H1 (cell line): Measurements from ENCODE around the gene RAB8B. TPM values are rescaled to one million over a fixed set of nuclear protein-coding genes. Genes with fewer than 3 reads are reported as not detected.

ENCODE experiments used
- CTCF ChIA-PET: fragments of 300-600 bp; sonication (Branson Sonifier 250); formaldehyde crosslinking; loops from one replicate; lab custom pipeline; 2021; ENCODE audit not compliant: partially characterized antibody; lab: Charles Lee
- POLR2A ChIA-PET: fragments of 300-600 bp; sonication (Branson Sonifier 250); formaldehyde crosslinking; loops from one replicate; lab custom pipeline; 2021; ENCODE audit warnings: inconsistent platforms; ENCODE audit not compliant: partially characterized antibody; lab: Charles Lee
- DNase-seq, 2 experiments: peaks; one replicate each; pipeline versions ENCODE4 v3.0.0 to v3.0.0-alpha.2; 2010 to 2022; ENCODE audit warnings: low spot score in 2 of 2, low read depth in 1 of 2, mixed read lengths in 1 of 2
- FAIRE-seq: peaks from 2 replicates; lab custom pipeline; 2011; peaks lifted over from hg19 to GRCh38; lab: Jason Lieb, UNC
- H2AFZ ChIP-seq: 2 replicates; pipeline ENCODE4 v1.8.1; 2012; ENCODE audit warnings: low read length, inconsistent platforms
- H2AK5ac ChIP-seq: 2 replicates; pipeline ENCODE4 v1.6.1; 2013; ENCODE audit warnings: low read depth, low read length
- H2BK120ac ChIP-seq: replicated peaks from 2 replicates; pipeline ENCODE3; 2013; ENCODE audit warnings: low read depth, low read length, inconsistent platforms
- H2BK12ac ChIP-seq: 2 replicates; pipeline ENCODE4 v1.6.1; 2013; ENCODE audit warnings: low read depth, low read length
- H2BK15ac ChIP-seq: 2 replicates; pipeline ENCODE4 v1.6.1; 2013; ENCODE audit warnings: low read length
- H2BK20ac ChIP-seq: 2 replicates; pipeline ENCODE4 v1.6.1; 2013; ENCODE audit warnings: low read length
- H2BK5ac ChIP-seq: 2 replicates; pipeline ENCODE4 v1.6.1; 2013; ENCODE audit warnings: low read depth, low read length
- H3K14ac ChIP-seq: 2 replicates; pipeline ENCODE4 v1.6.1; 2013; ENCODE audit warnings: inconsistent platforms; ENCODE audit not compliant: insufficient read length
- H3K18ac ChIP-seq: 2 replicates; pipeline ENCODE4 v1.6.1; 2013; ENCODE audit warnings: low read length; ENCODE audit errors: extremely low read depth
- H3K23ac ChIP-seq: 2 replicates; pipeline ENCODE4 v1.6.1; 2013; ENCODE audit warnings: inconsistent platforms; ENCODE audit not compliant: insufficient read length
- H3K23me2 ChIP-seq: 2 replicates; pipeline ENCODE4 v1.6.1; 2013; ENCODE audit warnings: low read depth, low read length
- H3K27ac ChIP-seq: 2 replicates; pipeline ENCODE4 v1.6.1; 2011; ENCODE audit warnings: low read depth, low read length, inconsistent platforms
- H3K27me3 ChIP-seq, 4 experiments: replicated peaks in 1 of 4; 1 replicate in 1 of 4; 2 replicates in 3 of 4; pipeline versions ENCODE4 v1.6.1 to v1.8.1; 2011 to 2013; ENCODE audit warnings: low read length in 3 of 4, mild to moderate bottlenecking in 3 of 4, inconsistent platforms in 2 of 4, mixed read lengths in 2 of 4, moderate library complexity in 1 of 4; ENCODE audit not compliant: control insufficient read depth in 3 of 4, insufficient read depth in 3 of 4; ENCODE audit errors: extremely low read depth in 1 of 4
- H3K36me3 ChIP-seq, 4 experiments: 2 replicates each; pipeline versions ENCODE4 v1.6.1 to v1.8.1; 2011 to 2013; ENCODE audit warnings: mild to moderate bottlenecking in 4 of 4, low read length in 3 of 4, moderate library complexity in 2 of 4, control low read depth in 1 of 4, inconsistent platforms in 1 of 4; ENCODE audit not compliant: insufficient read depth in 4 of 4, control insufficient read depth in 2 of 4
- H3K4ac ChIP-seq: replicated peaks from 2 replicates; pipeline ENCODE3; 2013; ENCODE audit warnings: low read length, low read depth, mixed read lengths, inconsistent platforms; ENCODE audit not compliant: insufficient read length
- H3K4me1 ChIP-seq, 4 experiments: replicated peaks in 1 of 4; 1 replicate in 1 of 4; 2 replicates in 3 of 4; pipeline versions ENCODE4 v1.6.1 to v1.8.1; 2011 to 2013; ENCODE audit warnings: low read length in 3 of 4, inconsistent platforms in 2 of 4, mixed read lengths in 1 of 4; ENCODE audit not compliant: insufficient read depth in 4 of 4, control insufficient read depth in 3 of 4
- H3K4me2 ChIP-seq, 2 experiments: 2 replicates each; pipeline versions ENCODE4 v1.6.1 to v1.8.1; 2011 to 2013; ENCODE audit warnings: low read depth in 2 of 2, low read length in 2 of 2, control low read depth in 1 of 2, inconsistent platforms in 1 of 2, mild to moderate bottlenecking in 1 of 2; ENCODE audit not compliant: insufficient read depth in 1 of 2
- H3K4me3 ChIP-seq, 4 experiments: fragments of 200-600, 300-600 bp in 1 of 4; sonication (generic), shearing (Covaris generic), sonication (Bioruptor Twin) in 1 of 4; 2 replicates each; pipeline versions ENCODE4 v1.5.1 to v1.8.1; 2011 to 2016; ENCODE audit warnings: low read length in 4 of 4, low read depth in 3 of 4, control low read depth in 2 of 4, inconsistent platforms in 2 of 4, mild to moderate bottlenecking in 2 of 4, mixed read lengths in 1 of 4, moderate library complexity in 1 of 4; ENCODE audit not compliant: insufficient read depth in 2 of 4; ENCODE audit errors: extremely low read depth in 1 of 4
- H3K56ac ChIP-seq: replicated peaks from 2 replicates; pipeline ENCODE3; 2013; ENCODE audit warnings: low read depth, mild to moderate bottlenecking, mixed read lengths, low read length, inconsistent platforms; ENCODE audit not compliant: insufficient read length
- H3K79me1 ChIP-seq: 2 replicates; pipeline ENCODE4 v1.6.1; 2013; ENCODE audit warnings: low read depth, low read length, control low read depth
- H3K79me2 ChIP-seq, 2 experiments: 2 replicates each; pipeline versions ENCODE4 v1.6.1 to v1.8.1; 2012 to 2013; ENCODE audit warnings: low read length in 2 of 2, mild to moderate bottlenecking in 2 of 2, inconsistent platforms in 1 of 2; ENCODE audit not compliant: insufficient read depth in 2 of 2, control insufficient read depth in 1 of 2
- H3K9ac ChIP-seq, 4 experiments: replicated peaks in 1 of 4; 1 replicate in 1 of 4; 2 replicates in 3 of 4; pipeline versions ENCODE4 v1.6.1 to v1.8.1; 2011 to 2013; ENCODE audit warnings: low read depth in 3 of 4, low read length in 3 of 4, control low read depth in 2 of 4, mild to moderate bottlenecking in 2 of 4, moderate library complexity in 2 of 4, inconsistent platforms in 1 of 4; ENCODE audit errors: extremely low read depth in 1 of 4
- H3K9me3 ChIP-seq, 2 experiments: 2 replicates each; pipeline versions ENCODE4 v1.6.1 to v1.8.1; 2012 to 2013; ENCODE audit warnings: mild to moderate bottlenecking in 2 of 2, moderate library complexity in 2 of 2, control low read depth in 1 of 2, inconsistent platforms in 1 of 2, low read depth in 1 of 2, low read length in 1 of 2, mixed read lengths in 1 of 2; ENCODE audit not compliant: insufficient read depth in 2 of 2
- H4K20me1 ChIP-seq, 2 experiments: replicated peaks in 1 of 2; 2 replicates each; pipeline versions ENCODE3 to v1.8.1; 2011 to 2013; ENCODE audit warnings: inconsistent platforms in 2 of 2, low read length in 2 of 2, mild to moderate bottlenecking in 1 of 2; ENCODE audit not compliant: insufficient read depth in 2 of 2, control insufficient read depth in 1 of 2
- H4K5ac ChIP-seq: 2 replicates; pipeline ENCODE4 v1.6.1; 2013; ENCODE audit warnings: low read length, low read depth, mixed read lengths, inconsistent platforms; ENCODE audit not compliant: insufficient read length
- H4K8ac ChIP-seq: 2 replicates; pipeline ENCODE4 v1.8.0; 2013; ENCODE audit warnings: mild to moderate bottlenecking, moderate library complexity, low read length, inconsistent platforms; ENCODE audit not compliant: insufficient read depth; ENCODE audit errors: extremely low read depth
- H4K91ac ChIP-seq: replicated peaks from 2 replicates; pipeline ENCODE3; 2013; ENCODE audit warnings: low read length, mixed read lengths, inconsistent platforms; ENCODE audit not compliant: insufficient read length
- BCL11A ChIP-seq, 2 experiments: IDR thresholded peaks; one replicate each; pipeline ENCODE4 v1.6.1; 2011; ENCODE audit warnings: low read depth in 2 of 2, low read length in 2 of 2, mild to moderate bottlenecking in 2 of 2
- CBX8 ChIP-seq: fragments of 300-800, 300-1000 bp; sonication (generic); IDR thresholded peaks from 2 replicates; pipeline ENCODE4 v1.7.1; 2016; ENCODE audit warnings: low read depth, low read length, borderline replicate concordance
- GABPA ChIP-seq: IDR thresholded peaks from 2 replicates; pipeline ENCODE4 v1.6.1; 2011; ENCODE audit warnings: mild to moderate bottlenecking, low read length, moderate library complexity, borderline replicate concordance; ENCODE audit not compliant: insufficient read depth
- JUN ChIP-seq: IDR thresholded peaks from 2 replicates; pipeline ENCODE4 v1.6.1; 2011; ENCODE audit warnings: low read depth, mild to moderate bottlenecking, improper control_type of control experiment, low read length
- RAD21 ChIP-seq, 2 experiments: IDR thresholded peaks in 1 of 2; conservative IDR thresholded peaks in 1 of 2; 2 replicates each; pipeline ENCODE4 v1.6.1; 2011; ENCODE audit warnings: low read depth in 2 of 2, low read length in 2 of 2, improper control_type of control experiment in 1 of 2, inconsistent platforms in 1 of 2, mild to moderate bottlenecking in 1 of 2, moderate library complexity in 1 of 2
- SIN3A ChIP-seq, 2 experiments: IDR thresholded peaks in 1 of 2; conservative IDR thresholded peaks in 1 of 2; 2 replicates each; pipeline ENCODE4 v1.6.1; 2011 to 2012; ENCODE audit warnings: low read length in 2 of 2, improper control_type of control experiment in 1 of 2, low read depth in 1 of 2, mild to moderate bottlenecking in 1 of 2
- SP1 ChIP-seq: IDR thresholded peaks from 2 replicates; pipeline ENCODE4 v1.6.1; 2011; ENCODE audit warnings: low read depth, low read length
- TAF1 ChIP-seq: IDR thresholded peaks from 2 replicates; pipeline ENCODE4 v1.6.1; 2011; ENCODE audit warnings: mild to moderate bottlenecking, low read depth, low read length
- TAF7 ChIP-seq: optimal IDR thresholded peaks from 2 replicates; pipeline ENCODE3; 2011; ENCODE audit warnings: low read depth, mild to moderate bottlenecking, inconsistent platforms, low read length, moderate library complexity, borderline replicate concordance
- WGBS, 2 experiments: shearing (Covaris generic) in 1 of 2; methylation state at CpG; one replicate each; pipeline versions ENCODE4 v1.1.6 to v1.1.7; 2013 to 2015; ENCODE audit warnings: low lambda C conversion rate in 2 of 2, mixed read lengths in 2 of 2, inconsistent platforms in 1 of 2, low coverage in 1 of 2, missing lambda C conversion rate in 1 of 2; ENCODE audit not compliant: insufficient replicate concordance in 2 of 2, insufficient coverage in 1 of 2, insufficient read length in 1 of 2; ENCODE audit errors: extremely low coverage in 1 of 2, missing lambda C conversion rate in 1 of 2; 5-methylcytosine and 5-hydroxymethylcytosine counted together
- polyA plus RNA-seq, 7 experiments: library from polyadenylated mRNA; depleted of rRNA in 3 of 7; stranded (reverse) in 5 of 7; unstranded in 2 of 7; fragments of >200 nt in 5 of 7; fragments of 200-250 nt in 2 of 7; gene quantifications; 1 replicate in 5 of 7; 2 replicates in 1 of 7; 4 replicates in 1 of 7; pipeline versions ENCODE4 v1.2.1 to v1.2.3, GENCODE V29; 2011 to 2013; ENCODE audit warnings: missing spikeins in 2 of 7, mixed read lengths in 2 of 7
- total RNA-seq: library from RNA; stranded (reverse); fragmentation: NEBNext Ultra II Directional; extraction: Animal tissue kit (Norgen Biotek cat#: 25700); gene quantifications from 2 replicates; pipeline ENCODE4 v1.2.1, GENCODE V29; 2021

The RAB8B gene
- total and polyA plus RNA-seq, 2 of the 8 experiments (the other 6 are each of a cell fraction or from before 2014, with no cell fraction given): 9.5 to 47.8 TPM

DNA sequence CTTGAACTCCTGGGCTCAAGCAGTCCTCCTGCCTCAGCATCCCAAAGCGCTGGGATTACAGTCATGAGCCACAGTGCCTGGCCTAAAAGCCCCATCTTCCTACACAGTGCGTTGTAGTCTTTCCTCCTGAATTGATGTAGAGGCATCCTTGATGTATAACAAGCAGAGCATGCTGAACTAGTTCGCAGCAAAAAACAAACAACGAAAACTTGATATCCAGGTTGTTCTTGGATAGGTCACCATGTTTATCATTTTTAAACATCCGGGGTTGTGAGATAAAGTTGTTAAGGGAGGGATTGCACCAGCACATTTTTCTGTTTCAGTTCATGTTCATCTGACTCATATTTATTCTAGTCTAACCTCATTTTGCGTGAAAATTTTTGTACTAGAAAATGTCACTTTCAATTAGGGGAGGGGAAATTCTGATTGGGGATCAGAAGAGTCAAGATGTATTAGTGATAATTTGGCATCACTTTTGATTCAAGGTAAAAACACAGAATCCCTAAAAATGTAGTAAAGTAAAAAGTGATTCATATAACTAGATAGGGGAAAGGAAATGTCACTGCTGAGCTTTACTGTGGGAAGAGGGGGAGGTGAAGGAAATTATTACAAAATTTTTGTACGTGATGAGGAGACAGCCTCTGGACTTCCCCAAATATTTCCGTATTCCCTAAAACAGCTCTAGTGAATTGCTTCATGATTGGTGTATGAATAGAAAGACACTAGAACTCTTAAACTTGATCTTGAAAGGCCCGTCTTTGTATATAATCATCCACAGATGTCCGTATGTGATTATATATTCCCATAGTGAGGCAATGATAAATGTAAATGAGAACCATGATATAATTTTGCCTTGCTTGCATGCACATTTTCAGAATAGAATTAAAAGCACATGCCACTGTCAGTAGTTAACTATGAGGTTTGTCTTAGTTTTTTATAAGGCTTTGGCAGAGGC lies 22.9 kb downstream of the RAB8B start:
- WGBS, 2 experiments: 93% methylated on average over 10 of the region's 10 CpGs; no CpG with 5 or more reads in 1 of the 2 experiments
- Histone ChIP-seq H3K14ac (no peak overlapping the region), H2BK12ac (no peak overlapping the region), H3K4me2 (no peak overlapping the region), H2BK5ac (no peak overlapping the region), H3K4ac (no peak overlapping the region), H3K4me1 (peaks cover 2 to 11% (median 4%) of the 10 kb centered on the region in 4 experiments; a peak in 6 of 7 replicates), H2AFZ (no peak overlapping the region), H3K18ac (no peak overlapping the region), H3K36me3 (no peaks in the 10 kb centered on the region; a peak in 1 of 8 replicates), H3K79me2 (peaks cover 0 to 44% of the 10 kb centered on the region in 2 experiments; a peak in 2 of 4 replicates), H2BK120ac (no peak overlapping the region), H3K23ac (no peak overlapping the region), H3K9me3 (no peaks in the 10 kb centered on the region), H4K20me1 (no peaks in the 10 kb centered on the region), H3K56ac (no peak overlapping the region), H2BK20ac (no peak overlapping the region), H3K4me3 (no peak overlapping the region), H2AK5ac (no peak overlapping the region), H4K5ac (no peak overlapping the region), H3K23me2 (no peaks in the 10 kb centered on the region), H2BK15ac (no peak overlapping the region), H3K79me1 (no peaks in the 10 kb centered on the region; the same call in 1 of the 2 replicates), H4K8ac (no peak overlapping the region), H4K91ac (no peak overlapping the region), H3K27me3 (no peaks in the 10 kb centered on the region), H3K27ac (no peak overlapping the region), H3K9ac (no peak overlapping the region)
- no peak for FAIRE-seq
- ChIA-PET POLR2A (no interaction called here), CTCF (no interaction called here)
- DNase-seq: no peak
- no peak for TF ChIP-seq JUN
- TF ChIP-seq BCL11A (IDR thresholded peaks at IDR 0.05; ENCODE audit: low read depth in 2 of 2, low read length in 2 of 2): no peak
- no peak for TF ChIP-seq CBX8
- no peak for TF ChIP-seq GABPA
- TF ChIP-seq SP1: no peak
- no peak for TF ChIP-seq TAF7
- TF ChIP-seq RAD21 (IDR thresholded peaks at IDR 0.05 in 1 of 2, conservative IDR thresholded peaks at IDR 0.05 in 1 of 2; ENCODE audit: low read depth in 2 of 2, low read length in 2 of 2): no peak
- no peak for TF ChIP-seq SIN3A (conservative IDR thresholded peaks at IDR 0.05 in 1 of 2, IDR thresholded peaks at IDR 0.05 in 1 of 2; ENCODE audit: low read depth in 1 of 2, low read length in 2 of 2)
- no peak for TF ChIP-seq TAF1
